HG02840 (cell line): Measurements from ENCODE around the gene GTF2A1.
A peak's percentile ranks its signal among the peaks of the same experiment; 100 is the strongest.
"Not testable (repeated sequence)": the region's sequence is repeated elsewhere in the genome, so short reads cannot be mapped to it uniquely, and the experiment has no call there.

Experiments
- ATAC-seq: cut with Tn5 transposase; IDR thresholded peaks from one replicate; pipeline ENCODE4 v1.9.1; 2021; ENCODE audit warnings: mild to moderate bottlenecking, moderate library complexity, moderate number of reproducible peaks; ENCODE audit not compliant: unreplicated experiment, low FRiP score

GTF2A1 gene

DNA sequence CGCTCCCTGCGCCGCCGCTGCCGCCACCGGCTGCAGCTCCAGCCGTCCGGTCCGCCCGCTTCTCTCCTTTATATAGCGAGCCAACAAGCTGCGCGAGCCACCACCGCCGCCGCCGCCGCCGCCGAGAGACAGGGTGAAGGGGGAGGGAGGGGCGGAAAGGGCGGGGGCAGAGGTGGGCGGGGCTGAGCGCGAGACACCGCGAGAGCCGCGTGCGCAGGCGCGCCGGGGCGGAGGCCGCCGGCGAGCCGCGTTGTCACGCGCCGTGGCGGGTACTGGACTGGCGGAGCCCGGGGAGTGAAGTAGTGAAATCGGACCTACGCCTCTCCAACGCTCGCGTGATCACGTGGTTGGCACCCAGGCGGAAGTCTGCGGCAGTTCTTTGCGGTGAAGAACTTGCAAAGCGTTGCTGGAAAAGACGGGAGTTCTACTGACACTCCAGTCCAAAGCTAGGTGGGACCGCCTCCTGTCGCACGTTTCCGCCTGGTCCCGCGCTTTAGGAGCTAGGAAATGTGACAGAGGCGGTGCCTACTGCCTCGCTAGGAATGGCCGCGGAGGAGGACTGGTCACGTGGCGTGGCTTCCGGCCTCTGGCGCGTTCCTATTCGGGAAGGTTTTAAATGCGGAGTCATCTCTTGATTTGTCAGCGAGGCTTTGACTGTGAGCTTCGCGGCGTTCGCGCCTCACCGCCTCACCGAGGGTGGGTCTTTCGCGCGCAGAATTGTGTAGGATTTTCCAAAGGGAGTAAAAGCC, at the start of gene GTF2A1:
GTF2A1 (minus strand) TSS at position 130 of the 749 bp plus-strand sequence. CDS start 441 bp downstream, outside the sequence.
- ATAC-seq, result peak; percentile 78

DNA sequence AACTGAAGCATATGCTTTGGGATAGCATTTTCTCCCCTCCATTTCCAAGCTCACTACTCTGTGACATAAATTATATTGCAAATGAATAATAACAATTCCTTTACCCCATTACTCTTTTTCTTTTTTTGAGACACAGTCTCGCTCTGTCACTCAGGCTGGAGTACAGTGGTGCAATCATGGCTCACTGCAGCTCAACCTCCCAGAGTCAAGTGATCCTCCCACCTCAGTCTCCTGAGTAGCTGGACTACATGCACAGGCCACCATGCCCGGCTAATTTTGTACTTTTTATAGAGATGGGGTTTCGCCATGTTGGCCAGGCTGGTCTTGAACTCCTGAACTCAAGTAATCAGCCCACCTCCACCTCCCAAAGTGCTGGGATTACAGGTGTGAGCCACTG, 49.2 kb upstream of the GTF2A1 start:
- ATAC-seq, result no peak

DNA sequence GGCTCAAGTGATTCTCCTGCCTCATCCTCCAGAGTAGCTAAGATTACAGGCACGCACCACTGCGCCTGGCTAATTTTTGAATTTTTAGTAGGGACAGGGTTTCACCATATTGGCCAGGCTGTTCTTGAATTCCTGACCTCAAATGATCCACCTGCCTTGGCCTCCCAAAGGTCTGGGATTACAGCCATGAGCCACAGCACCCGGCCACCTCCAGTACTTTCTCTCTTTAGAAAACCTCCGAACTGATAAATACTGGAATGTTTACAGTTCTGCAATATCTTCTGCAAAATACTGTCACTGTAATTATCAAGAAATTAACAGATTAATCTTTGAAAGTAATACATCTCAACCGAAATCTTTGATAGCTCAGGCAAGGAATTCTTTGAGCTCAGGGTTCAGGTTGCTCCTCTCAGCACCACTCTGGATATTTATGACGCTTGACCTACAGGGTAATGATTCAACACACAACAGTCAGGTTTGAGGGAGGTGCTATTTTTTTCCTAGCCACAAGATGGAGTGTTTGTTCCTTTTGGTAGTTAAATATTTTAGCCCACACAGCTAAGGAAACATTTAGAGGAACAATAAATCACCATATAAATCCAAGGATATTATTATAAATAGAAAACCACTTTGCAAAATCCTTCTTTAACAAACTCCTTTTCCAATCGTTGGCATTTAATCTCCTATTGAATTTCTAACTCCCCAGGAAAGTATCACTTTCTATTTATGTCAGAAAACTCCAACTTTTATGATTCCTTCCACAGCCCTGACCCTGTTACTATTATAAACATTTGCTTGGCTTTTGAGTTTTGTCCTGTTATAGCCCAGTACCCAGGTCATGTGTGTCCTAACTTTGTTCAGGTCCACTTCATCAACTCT, 48.6 kb upstream of the GTF2A1 start:
- peak; percentile 74 for ATAC-seq

DNA sequence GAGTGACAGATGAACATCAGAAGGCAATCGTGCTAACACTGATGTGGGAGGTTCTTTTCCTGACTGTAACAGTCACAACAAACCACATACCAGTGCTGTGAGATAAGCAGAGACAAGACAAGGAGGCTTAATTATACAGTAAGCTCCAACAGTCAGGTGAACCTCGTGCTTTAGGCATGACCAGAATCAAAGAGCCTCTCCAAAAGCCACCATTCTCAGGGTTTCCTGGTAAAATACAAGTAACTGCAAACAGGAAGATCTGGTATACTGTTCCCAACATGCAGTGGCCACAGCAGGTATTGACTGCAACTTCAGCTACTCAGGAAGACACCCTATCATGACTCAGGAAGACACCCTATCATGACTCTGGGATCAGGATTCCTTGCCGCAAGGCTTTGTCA, 47.3 kb upstream of the GTF2A1 start:
- no peak for ATAC-seq

DNA sequence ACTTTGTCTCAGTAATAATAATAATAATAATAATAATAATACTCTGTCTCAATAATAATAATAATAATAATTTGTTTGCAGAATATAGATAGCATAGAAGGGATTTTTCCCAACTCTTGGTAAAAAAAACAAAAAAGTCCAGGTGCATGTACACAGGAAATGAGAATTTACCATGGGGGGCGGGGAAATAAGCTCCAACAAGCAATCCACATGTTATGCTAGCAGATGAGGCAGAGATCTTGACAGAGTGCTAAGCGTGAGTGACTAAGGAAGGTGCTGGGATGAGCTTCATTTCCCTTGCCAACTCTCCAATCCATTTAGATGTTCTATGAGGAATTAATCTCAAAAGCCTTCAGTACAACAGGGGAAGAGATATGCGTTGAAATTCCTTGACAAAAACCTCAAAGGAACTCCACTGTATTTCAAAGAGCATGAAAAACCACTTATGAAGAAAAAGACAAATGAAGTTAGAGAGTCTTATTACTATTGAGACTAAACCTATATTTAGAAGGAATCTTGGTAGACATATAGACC, 44.9 kb upstream of the GTF2A1 start:
- ATAC-seq, result no peak

DNA sequence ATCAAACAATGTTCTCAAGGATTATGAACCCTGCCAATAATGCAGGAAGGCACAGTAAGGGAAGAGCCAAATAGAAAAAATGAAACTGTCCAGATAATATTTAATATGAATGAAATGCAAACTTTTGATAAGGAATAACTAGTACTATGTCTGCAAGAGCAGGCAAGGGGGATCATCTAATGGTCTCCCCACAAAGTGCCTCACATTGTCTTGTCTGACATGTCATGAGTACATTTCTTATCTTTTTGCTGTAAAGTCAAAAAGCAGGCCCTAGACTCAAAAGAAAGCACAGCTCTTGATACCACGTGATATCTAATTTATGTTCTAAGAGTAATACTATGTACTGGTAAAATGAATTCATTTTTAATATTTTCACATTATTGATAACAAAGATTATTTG, 43.9 kb upstream of the GTF2A1 start:
- ATAC-seq, result no peak

DNA sequence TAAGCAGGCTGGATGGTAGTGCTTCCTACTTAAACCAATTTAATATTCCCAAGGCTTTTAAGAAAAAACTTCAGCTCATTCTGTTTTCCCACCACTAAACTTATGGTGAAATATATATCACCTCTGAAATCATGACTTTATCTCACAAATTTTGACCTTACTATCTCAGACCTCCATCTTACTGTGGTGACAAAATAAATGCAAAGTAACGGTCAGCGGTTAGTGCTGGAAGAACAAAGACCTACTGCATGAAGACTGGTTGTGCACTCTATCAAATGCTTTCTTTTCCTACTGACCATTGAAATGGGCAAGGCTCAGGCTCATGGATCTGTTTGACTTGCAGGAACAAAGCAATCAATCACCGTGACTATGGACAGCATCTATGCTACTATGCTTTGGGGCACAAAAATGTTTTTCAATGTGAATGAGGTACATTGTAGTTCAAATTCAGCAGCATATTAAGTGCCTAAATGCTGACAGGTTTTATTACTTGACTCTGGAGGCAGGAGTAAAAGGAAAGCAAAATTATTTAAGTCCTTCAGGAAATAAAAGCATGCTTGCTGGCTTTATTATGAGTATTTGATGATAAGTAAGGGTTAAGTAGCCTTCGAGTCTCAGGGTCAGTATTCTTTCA, 43.1 kb upstream of the GTF2A1 start:
- no peak for ATAC-seq

DNA sequence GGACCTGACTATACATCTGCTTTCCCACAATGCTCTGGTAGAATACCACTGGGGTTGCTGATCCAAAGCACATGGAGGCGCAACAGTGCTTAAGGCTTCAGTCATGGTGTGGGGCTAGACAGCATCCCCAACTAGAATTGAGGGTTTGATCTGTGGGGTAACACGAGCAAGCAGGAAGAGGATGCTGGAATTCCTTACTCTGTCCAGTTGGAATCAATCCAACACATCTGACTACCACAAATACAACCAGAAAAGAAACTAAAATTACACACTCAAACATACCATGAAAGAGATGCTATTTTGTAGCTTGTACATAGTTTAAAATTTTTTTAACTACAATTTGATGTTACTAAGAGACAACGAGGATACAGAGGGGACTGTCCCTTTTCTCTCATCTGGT, 40.4 kb upstream of the GTF2A1 start:
- no peak for ATAC-seq

DNA sequence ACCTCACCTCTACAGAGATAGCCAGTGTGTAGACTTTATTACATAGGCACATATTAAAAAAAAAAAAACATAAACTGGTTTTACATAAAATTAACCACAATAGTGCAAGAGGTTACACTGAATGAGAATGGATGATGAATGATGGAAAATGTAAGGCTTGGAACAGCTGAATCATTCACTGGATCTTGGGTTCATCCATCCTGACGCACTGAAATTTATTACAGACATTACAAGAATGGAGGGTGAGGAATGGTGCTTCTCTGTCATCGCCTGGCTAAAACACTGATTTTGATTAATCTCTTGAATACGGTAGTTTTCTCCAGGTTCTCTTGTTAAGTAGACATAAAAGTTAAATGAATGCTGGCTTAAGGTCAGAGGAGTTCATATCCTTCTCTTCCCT, 40.0 kb upstream of the GTF2A1 start:
- ATAC-seq, result no peak

DNA sequence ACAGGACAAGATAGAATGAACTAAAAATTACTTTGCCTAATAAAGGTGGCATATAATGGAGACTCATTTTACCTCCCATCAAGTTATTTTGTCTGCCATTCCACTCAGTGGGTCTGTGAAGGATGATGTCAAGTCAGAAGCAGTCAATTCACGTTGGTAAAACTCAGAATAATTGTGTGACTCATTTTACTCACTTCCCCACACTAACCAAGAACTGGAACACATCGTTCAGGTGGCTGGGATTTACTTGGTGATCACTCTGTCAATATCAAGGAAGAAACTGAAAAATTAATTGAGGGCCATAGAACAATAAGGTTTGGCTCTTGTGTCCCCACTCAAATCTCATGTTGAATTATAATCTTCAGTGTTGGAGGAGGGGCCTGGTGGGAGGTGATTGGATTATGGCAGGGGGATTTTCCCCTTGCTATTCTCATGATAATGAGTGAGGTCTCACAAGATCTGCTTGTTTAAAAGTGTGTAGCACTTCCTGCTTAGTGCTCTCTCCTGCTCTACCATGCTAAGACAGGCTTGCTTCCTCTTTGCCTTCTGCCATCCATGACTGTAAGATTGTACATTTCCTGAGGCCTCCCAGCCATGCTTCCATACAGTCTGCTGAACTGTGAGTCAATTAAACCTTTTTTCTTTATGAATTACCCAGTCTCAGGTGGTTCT, 35.7 kb upstream of the GTF2A1 start:
- ATAC-seq, result no peak

DNA sequence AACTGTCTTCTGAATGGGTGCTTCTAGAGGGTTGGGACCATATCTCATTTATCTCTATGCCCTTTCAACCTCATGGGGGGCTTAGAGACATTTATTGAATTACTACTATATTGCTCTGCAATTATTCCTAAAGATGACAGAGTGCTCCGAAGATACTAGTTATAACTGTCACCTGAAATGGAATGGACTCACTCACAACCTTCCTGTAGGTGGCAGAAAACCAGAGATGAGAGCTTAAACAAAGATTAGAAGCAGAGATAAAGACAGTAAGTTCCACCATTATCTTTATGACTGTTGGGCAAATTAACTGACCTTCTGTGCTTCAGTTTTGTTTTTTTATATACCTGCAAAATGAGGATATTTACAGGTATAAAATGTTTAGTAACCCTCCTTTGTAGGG, 31.5 kb upstream of the GTF2A1 start:
- no peak for ATAC-seq

DNA sequence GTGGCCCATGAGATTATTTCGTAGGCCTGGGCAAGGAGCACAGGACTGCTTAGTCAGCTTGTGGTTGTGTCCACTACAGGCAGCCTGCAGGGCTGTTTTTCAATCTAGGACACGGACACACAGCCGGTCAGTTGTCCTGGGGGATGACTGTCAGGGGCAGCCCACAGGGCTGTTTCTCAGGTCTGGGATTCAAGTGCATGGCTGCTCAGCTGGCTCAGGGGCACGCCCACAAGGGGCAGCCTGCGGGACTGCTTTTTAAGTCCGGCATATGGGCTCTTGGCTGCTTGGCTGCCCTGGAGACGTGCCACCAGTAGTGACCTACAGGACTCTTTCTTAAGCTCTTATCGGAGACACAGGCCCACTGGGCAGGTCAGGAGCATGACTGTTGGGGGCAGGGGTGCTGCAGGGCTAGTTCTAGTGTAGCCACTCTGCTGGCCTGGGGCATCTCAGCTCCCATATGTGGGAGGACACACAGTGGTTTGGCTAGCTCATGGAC, 26.6 kb upstream of the GTF2A1 start:
- no peak for ATAC-seq

DNA sequence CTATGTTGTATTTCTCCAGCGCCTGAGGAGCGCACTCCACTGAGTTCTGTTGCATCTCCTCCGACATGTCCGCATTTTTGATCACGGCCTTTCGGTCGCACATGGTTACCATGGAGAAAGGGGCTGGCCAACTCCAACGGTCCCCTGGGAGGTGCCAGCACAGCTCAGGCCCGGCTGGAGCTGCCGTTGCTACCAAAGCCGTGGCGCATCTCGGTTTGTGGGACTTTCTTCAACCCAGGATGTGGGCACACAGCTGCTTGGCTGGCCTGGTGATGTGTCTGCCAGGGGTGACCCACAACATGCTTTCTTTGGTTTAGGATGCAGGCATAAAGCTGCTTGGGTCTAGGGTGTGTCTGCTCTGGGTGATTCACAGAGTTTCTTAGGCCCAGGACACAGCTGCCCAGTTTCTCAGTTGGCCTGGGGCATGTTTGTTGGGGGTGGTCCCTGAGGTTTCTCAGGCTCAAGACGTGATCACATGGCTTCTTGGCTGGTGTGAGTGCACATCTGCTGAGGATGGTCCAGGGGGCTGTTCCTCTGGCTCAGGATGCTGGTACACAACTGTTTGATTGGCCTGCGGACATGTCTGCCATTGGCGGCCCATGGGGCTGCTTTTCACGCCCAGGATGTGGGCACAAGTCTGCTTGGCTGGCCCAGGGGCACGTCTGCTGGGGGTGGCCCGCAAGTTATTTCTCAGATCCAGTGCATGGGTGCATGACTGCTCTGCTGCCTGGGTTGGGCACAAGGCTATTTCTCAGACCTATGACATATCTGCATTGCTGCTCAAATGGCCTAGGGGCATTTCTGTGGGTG, 25.9 kb upstream of the GTF2A1 start:
- no peak for ATAC-seq

DNA sequence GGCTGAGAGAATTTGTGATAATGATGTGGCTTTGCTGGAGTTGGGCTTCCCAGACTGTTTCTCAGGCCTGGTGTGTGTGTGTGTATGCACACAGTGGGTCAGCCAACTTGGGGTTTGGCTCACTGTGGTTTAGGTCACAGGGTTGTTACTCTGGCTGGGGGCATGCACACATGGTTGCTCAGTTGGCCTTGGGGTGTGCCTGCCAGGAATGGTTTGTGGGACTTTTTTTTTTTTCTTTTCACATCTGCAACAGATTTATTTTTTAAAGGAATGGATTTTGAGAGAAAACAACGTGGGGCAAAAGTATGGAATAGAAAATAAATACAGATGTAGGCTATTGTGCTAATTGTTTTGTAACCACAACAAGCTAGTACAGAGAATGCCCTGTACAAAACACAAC, 25.0 kb upstream of the GTF2A1 start:
- no peak for ATAC-seq

DNA sequence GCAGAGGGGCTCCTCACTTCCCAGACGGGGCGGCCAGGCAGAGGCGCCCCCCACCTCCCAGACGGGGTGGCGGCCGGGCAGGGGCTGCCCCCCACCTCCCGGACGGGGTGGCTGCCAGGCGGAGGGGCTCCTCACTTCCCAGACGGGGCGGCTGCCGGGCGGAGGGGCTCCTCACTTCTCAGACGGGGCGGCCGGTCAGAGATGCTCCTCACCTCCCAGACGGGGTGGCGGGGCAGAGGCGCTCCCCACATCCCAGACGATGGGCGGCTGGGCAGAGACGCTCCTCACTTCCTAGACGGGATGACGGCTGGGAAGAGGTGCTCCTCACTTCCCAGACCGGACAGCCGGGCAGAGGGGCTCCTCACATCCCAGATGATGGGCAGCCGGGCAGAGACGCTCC, 23.7 kb upstream of the GTF2A1 start:
- not testable (repeated sequence) for ATAC-seq

DNA sequence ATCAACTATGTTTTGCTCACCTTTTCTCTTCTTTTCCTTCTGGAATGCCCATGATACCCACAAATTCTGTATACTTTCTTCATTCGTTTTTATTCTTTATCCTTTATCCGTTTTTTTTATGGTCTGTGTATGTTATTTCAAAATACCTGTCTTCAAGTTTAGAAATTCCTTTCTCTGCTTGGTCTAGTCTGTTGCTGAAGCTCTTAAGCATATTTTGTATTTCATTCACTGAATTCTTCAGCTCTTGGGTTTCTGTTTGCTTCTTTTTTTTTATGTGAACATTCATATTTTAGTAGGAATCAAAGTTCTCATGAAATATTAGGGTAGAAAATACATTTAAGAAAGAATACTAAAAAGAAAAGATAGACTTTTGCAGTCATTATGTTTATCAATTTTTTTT, 22.7 kb upstream of the GTF2A1 start:
- no peak for ATAC-seq

DNA sequence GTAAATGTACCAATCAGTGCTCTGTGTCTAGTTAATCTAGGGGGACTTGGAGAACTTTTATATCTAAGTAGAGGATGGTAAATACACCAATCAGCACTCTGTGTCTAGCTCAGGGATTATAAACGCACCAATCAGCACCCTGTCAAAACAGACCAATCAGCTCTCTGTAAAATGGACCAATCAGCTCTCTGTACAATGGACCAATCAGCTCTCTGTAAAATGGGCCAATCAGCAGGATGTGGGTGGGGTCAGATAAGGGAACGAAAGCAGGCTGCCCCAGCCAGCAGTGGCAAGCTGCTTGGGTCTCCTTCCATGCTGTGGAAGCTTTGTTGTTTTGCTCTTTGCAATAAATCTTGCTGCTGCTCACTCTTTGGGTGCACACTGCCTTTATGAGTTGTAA, 16.1 kb upstream of the GTF2A1 start:
- not testable (repeated sequence) for ATAC-seq

DNA sequence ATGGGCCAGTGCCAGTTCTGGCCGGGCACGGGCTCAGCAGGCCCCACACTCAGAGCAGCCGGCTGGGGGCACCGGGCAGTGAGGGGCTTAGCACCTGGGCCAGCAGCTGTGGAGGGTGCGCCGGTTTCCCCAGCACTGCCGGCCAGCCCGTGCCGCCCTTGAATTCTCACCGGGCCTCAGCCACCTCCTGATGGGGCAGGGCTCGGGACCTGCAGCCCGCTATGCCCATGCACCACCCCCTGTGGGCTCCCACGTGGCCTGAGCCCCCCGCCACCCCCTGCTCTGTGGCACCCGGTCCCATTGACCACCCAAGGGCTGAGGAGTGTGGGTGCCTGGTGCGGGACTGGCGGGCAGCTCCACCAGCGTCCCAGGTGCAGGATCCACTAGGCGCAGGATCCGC, 15.4 kb upstream of the GTF2A1 start:
- ATAC-seq, result no peak

DNA sequence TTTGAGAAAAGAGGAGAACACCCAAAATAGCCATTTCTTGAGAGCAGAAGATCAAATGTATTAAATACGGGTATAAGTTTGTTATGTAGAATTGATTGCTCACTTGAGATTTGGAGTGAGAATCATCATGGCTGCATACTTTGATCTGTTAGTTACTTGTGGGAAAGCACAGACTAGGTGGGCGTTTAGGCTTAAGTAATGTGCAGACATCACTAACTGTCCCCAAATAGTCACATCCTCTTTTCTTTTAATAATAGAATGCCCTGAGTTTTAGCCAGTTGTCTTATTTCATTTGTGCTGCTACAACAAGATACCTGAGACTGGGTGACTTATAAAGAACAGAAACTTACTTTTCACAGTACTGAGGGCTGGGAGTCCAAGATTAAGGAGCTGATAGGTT, 14.3 kb upstream of the GTF2A1 start:
- no peak for ATAC-seq

DNA sequence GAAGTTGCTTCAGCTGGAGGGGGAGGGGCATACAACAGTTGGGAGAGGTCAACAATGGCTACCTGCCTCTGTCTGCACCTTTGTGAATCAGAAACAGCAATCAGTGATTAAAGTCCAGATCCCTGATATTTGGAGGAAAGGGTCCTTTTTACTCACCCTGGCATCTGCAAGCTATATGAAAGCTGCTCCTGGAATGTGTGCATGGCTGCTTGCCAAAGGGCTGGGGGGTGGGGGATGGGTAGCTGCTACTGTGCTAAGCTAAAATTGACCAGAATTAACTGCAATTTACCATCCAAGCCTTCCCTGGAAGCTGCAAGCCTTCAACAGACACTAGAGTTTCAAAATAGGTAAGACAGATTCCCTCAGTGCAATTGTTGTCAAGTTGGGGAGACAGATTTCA, 13.5 kb upstream of the GTF2A1 start:
- no peak for ATAC-seq
